Measurements from ENCODE around the gene SLC16A8.
"Not testable (repeated sequence)": the region's sequence is repeated elsewhere in the genome, so short reads cannot be mapped to it uniquely, and the experiment has no call there.

The SLC16A8 gene, protein sequence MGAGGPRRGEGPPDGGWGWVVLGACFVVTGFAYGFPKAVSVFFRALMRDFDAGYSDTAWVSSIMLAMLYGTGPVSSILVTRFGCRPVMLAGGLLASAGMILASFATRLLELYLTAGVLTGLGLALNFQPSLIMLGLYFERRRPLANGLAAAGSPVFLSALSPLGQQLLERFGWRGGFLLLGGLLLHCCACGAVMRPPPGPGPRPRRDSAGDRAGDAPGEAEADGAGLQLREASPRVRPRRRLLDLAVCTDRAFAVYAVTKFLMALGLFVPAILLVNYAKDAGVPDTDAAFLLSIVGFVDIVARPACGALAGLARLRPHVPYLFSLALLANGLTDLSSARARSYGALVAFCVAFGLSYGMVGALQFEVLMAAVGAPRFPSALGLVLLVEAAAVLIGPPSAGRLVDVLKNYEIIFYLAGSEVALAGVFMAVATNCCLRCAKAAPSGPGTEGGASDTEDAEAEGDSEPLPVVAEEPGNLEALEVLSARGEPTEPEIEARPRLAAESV

DNA sequence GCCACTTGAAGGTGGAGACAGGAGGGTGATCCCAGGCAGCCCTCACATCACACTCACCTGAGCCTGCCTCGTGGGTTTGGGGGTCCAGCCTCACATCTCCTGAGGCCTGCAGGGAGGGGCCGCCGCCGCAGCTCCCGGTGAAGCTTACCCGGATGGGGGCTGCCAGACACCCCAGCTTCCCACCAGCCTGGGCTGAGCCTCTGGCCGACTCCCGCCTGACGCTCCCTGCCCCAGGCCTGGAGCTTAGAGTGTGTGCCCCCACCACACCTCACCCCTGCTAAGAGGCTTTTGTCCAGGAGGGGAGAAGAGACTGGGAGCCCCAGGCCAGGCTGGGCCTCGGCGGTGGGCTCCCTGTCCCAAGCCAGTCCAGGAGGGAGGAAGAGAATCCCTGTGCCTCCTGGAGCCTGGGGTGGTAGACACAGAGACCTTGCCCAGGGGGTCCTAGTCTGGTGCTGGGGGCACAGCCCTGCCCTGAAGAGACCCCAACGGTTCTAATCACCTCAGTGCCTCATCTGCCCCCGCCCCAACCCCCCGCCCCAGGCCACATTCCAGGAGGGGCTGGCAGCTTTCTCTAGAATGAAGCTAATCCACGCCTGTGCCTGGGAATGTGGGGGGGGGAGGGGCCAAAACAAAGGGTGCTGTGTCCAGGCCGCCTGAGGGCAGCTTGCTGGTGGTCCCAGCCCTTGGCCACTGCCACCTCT is at the start of gene SLC16A8:
TSS of gene SLC16A8 (minus strand) at position 254 of the 701 bp plus-strand sequence. CDS start 1,311 bp downstream, outside the sequence.
- DNase-seq (ENCODE audit: low read depth in 3 of 3) = no peak

DNA sequence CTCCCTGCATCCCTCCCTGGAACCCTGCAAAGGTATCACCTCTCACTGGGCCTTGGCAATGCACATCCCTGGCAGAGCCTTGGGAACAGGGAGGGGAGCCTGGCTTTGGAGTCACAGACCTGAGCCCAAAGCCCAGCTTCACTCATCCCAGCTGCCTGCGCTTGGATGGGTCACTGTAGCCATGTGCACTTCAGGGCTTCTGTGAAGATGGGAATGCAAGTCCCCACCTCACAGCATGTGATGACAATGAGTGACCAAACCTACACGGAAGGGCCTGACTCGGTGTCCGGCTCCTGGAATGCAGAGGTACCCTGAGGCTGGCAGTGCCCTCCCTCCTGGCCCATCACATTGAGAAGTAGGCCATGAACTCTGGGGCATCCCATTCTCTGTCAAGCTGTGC is 49.3 kb upstream of the SLC16A8 start:
- DNase-seq (ENCODE audit: low read depth in 3 of 3) = no peak

DNA sequence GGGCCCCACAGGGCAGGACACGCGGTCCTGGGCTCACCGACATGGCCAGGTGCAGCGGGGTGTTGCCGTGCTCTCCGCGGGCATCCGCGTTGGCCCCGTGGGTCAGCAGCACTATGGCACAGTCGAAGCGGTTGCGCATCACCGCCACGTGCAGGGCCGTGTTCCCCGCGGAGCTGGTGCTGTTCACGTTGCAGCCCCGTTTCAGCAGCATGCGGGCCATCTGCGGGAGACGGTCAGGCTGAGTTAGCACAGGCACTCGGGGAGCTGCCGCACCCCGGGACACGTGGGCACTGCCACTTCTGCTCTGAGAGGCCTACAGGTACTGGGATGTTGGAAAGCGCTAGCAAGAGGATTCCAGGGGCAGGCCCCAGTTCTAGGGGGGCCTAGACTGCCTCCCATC is 48.8 kb upstream of the SLC16A8 start:
- DNase-seq (ENCODE audit: low read depth in 3 of 3) = no peak

DNA sequence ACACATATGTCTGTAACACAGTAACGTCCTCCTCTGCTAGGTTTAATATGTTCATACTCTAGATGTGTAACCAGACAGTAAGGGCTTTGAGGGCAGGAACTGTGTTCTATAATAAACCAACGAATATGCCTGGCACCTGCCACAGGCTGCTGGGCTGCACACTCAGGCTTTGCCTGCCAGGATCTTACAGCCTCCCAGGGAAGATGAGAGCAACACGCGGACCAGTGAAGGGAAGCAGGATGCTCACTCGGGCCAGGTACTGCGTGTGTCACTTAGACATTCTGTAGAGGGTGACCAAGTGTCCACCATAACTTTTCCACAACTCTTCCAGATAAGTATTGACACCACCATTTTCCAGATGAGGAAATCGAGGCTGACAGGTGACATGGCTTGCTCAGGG is 48.2 kb upstream of the SLC16A8 start:
- DNase-seq (ENCODE audit: low read depth in 3 of 3) = no peak

DNA sequence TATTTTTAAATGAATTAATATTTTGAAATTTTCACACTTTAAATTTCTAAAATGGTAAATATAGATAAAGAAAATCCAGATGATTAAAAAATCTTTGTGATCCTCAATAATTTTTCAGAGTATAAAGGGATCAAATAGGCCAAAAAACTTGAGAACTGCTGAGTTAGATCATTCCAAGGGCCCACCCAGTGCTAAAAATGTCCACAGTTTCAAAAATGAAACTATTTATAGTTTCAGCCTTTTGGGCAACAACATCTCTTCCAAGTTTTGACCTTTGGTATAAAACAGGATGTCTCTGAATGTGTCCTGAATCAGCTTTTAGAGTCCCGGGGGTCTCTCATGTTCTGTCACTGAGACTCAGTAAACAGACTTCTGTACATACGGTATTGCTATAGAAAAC is 47.4 kb upstream of the SLC16A8 start:
- no peak for DNase-seq (ENCODE audit: low read depth in 3 of 3)

DNA sequence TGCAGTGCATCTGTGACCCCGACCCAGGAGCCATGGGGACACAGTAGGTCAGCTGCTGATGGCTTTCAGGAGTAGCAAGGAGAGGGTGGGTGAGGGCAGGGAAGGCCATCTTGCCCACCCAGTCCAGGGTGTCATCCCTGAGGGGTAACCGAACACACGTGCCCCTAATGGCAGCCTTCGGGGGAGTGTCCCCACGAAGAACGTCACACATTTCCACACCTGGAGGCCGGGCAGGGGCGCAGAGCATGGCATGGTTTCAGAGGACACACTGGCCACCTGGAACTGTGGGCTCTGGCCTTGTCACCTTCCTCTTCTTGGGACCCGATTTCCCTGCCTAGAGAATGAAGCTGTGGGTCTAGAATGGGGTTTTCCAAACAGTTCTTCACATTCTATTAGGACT is 45.9 kb upstream of the SLC16A8 start:
- no peak for DNase-seq (ENCODE audit: low read depth in 3 of 3)

DNA sequence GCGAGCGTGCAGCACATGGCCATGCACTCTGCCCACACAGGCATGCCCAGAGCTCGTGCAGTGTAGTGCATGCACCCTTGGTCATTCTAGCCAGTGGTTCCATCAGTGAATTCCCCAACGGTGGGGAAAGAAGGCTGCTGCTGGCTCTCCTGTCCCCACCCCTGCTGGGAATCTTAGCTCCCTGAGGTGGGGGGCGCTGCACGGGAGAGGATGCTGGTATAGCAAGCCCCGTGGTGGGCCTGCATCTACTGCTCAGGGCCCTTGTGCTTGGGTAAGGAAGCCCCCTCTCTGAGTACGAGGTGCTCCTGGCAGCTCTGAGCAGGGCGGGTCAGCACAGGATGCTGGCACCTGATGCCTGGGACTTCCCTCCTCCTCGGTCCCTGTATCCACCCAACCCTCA is 45.0 kb upstream of the SLC16A8 start:
- DNase-seq (ENCODE audit: low read depth in 3 of 3) = no peak

DNA sequence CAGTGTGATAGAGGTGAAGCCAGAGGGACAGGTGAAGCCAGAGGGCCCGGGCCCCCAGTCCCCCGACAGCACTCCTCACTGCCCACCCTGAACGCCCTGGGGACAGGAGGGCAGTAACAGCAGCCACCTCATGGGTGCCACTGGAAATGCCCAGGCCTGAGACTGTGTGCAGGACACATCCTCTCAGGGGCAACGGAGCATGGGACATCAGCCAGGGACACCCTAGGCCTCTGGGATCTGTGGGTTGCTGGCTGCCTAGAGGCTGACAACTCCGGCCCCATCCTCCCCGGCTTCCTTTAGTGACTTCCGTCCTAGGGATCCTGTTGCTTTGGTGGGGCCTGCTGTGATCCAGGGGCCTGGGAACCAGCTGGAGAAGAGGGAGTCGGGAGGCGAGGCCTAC is 43.9 kb upstream of the SLC16A8 start:
- DNase-seq (ENCODE audit: low read depth in 3 of 3) = no peak

DNA sequence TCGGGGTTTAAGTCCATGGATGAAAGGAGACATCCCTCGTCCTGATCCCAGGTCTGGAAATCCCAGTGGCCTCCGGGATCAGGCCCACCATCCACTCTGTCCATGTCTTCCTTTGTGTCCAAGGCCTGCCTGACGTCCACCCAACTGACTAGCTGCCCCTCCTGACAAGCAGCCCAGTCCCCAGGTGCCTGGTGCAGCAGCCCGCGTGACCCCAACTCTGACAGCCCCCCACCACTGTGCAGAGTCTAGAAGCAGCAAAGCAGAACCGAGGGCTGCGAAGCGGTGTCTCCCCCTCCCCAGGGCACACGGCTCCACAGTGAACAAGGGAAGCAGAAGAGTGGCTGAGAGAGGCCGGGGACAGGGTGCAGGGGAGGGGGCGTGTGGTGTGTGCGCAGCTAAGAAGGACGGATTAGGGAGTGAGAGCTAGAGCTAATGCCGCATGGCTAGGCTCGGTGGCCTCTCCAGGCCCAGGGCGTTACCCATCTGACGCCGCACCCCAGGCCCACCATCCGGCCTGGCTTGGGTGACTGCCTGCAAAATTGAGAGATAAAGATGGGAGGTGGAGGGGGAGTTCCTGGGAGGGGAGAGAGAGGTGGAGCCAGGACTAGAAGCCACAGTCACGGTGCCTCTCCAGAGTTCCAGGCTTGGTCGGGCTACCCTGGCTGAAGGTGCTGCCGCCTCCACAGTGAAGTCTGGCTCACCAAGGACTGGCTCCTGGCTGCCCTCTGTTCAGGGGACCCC is 43.1 kb upstream of the SLC16A8 start:
- DNase-seq (ENCODE audit: low read depth in 3 of 3) = no peak

DNA sequence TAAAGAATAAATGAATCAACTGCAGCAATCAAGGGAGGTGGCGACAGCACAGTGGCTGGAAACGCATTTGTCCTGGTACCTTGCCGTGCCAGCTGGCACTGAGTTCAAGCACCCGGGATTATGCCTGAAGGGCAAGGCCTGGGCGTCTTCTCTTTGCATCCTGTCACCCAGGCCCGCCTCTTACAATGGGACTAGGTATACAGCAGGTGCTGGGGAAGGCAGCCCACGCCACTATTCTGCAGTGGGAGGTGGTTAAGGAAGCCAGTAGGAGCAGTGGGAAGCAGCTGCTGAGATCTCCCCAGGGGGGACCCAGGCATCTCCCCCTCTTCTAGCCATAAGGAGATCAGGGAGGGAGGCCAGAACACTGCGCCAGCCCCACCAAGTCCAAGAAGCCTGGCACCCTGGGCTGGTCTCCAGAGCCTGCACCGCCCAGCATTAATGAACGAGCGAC is 41.8 kb upstream of the SLC16A8 start:
- DNase-seq (ENCODE audit: low read depth in 3 of 3) = no peak

DNA sequence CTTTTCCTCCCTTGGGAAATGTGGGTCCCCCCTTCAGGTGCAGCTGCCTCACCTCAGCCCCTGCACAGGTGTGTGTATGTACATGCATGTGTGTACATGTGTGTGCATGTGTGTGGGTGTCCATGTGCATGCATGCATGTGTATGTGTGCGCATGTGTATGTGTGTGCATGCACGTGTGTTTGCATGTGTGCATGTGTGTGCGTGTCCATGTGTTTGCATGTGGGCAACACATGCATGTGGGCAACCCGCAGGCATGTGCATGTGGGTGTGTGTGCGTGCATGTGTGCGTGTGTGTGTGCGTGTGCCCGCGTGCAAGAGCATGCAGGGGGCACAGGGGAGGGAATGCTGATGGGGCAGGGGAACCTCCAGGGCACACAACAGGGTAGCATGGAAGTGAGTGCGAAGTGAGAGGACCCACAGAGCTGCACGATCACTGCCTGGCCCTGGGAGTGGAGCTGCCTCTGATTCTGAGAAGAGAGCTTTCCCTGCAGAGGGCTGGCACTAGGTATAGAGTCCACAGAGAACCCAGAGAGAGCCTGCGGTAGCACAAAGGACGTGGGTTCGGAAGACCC is 41.1 kb upstream of the SLC16A8 start:
- DNase-seq (ENCODE audit: low read depth in 3 of 3) = no peak

DNA sequence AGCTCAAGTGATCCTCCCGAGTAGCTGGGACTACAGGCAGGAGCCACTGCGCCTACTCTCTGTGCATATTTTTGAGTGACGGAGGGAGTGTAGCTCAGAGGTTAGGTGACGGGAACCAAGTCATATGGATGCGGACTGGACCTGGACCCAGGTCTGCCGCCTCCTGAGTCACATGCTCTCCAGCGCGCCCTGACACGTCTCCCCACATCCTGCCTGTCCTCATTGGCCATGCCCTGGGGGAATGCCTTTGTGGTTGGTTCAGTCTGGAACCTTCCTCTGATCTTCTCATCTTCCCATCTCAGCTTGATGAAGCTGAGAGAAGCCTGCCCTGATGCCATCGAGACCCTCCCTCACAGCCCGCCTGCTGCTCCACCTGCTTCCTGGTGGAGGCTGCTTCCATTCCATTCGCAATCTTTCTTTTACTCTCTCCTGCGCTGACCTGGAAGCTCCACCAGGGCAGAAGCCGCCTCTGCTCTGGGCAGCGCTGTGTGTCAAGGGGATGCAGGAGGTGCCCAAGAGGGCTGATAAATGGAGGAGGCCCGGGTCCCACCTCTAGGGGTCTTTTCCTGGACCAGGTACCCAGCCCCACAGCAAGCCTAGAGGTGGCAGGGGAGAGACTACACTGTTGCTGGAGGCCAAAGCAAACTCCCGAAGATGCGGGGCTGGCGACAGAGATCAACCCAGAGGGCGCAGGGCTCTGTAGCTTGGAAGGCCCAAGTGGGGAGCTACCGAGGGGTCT is 40.4 kb upstream of the SLC16A8 start:
- DNase-seq (ENCODE audit: low read depth in 3 of 3) = no peak

DNA sequence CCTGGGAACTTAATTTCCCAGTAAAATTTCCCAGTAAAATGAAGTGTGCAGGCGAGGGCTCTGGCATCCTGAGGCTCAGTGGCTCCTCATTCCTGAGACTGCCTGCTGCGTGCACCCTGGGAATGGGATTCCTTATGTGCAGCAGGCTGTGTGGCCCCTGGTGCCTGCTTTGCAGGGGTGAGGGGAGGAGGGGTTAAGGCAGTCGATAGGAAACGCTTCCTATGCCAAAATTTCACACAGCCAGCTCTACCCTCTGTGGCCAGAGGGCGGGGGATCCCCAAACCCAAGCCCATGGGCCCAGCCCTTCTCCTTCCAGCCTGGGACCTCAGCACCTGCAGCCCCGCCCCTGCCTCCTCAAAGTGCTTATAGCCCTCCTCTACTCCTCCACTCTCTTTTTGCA is 38.6 kb upstream of the SLC16A8 start:
- DNase-seq (ENCODE audit: low read depth in 3 of 3) = no peak

DNA sequence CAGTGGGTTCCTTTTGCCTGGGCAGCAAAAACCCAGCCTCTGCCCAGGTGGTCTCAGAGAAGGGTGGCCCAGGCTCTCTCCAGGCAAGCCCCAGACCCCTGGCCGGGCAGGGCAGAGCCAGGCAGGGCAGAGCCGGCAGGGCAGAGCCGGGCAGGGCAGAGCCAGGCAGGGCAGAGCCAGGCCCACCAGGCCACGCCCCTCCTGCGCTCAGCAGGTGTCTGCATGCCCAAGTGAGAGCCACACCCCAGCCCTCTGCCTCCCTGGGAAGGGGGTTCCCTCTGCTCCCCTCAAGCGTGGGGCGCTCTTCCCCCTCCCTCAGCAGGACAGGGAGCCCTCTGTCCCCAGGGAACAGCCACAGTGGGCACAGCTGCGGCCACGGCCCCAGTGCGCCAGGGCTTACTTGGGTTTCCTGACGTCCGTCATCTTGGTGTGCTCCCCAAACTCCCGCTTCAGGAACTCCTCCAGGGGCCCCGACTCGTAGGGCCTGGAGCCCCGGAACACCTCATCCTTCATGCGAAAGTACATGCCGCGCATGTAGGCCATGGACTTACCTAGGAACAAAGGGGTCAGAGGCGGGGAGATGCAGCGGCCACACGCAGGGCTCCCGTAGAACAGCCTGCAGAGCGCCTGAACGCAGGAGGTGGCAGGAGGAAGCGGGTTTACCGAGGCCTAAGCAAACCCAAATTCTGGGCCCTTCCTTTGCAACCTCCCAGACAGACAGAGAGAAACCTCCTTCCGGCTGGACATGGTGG is 36.6 kb upstream of the SLC16A8 start:
- DNase-seq (ENCODE audit: low read depth in 3 of 3) = no peak

DNA sequence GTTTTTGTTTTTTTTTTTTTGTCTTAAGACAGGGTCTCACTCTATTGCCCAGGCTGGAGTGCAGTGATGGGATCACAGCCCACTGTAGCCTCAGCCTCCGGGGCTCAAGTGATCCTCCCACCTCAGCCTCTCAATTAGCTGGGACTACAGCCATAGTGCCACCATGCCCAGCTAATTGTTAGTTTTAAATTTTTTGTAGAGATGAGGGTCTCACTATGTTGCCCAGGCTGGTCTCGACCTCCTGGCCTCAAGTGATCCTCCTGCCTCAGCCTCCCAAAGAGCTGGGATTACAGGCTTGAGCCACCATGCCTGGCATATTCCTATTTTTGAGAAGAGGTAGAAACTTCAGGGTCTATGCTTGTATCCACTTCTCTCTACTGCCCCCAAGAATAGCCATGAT is 34.8 kb upstream of the SLC16A8 start:
- not testable (repeated sequence) for DNase-seq (ENCODE audit: low read depth in 3 of 3)

DNA sequence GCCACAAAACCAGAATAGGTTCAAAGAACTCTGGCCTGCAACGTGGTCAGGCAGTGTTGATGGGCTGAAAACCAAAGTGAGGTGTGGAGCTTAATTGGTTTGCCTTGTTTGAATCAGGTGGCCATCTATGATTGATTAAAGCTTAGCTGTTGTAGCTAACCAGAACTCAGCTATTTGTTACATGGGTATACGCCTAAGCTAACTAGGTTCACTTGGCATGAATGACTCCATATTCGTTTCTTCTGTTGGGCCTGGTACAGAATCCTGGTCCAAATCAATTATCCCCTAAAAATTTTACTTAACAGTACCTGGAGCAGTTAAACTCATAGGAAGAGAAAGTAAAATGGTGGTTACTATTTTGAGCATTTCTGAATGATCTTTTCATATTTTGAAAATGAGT is 34.2 kb upstream of the SLC16A8 start:
- no peak for DNase-seq (ENCODE audit: low read depth in 3 of 3)

DNA sequence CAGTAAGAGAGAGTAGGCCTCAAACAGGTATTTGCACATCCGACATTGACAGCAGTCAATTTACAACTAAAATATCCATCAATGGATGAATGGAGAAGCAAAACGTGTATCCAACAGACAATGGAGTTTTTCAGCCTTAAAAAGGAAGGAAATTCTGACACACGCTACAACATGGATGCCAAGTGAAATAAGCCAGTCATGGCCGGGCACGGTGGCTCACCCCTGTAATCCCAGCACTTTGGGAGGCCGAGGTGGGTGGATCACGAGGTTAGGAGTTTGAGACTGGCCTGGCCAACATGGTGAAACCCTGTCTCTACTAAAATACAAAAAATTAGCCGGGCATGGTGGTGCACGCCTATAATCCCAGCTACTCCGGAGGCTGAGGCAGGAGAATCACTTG is 33.6 kb upstream of the SLC16A8 start:
- DNase-seq (ENCODE audit: low read depth in 3 of 3) = not testable (repeated sequence)

DNA sequence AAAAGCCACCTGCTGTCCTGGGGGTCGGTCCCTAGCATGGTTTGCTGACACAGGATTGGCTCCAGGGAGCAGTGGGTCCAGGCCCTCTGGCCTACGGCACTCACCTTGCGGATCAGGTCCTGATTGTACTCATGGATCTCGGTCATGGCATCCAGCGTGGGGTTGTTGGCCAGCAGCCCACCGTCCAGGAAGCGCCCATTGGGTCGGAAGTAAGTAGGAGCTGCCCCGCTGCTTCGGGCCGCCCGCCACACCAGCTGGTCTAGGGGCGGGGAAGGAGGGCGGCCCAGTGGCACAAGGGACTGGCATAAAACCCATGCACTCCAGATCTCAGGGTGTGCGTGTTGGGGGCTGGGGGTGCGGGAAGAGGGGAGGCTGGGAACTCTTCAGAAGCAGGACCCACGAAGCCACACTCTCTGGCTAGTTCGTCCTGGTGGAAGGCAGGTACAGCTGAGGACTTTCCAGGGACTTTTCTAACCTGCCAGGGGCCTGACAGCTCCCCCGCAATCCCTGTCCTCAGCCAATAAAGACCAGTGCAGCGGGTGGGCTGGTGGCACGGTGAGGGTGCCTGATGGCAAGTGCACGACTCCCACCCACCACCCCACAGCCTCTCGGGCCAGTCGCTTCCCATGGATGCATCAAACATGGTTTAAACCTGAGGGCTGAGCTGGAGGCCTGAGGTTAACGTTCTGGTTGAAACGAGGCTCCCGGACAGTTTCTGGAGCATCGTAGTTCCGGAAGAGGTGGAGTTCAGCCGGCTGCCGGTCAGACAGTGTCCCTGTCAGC is 31.6 kb upstream of the SLC16A8 start:
- DNase-seq (ENCODE audit: low read depth in 3 of 3) = no peak

DNA sequence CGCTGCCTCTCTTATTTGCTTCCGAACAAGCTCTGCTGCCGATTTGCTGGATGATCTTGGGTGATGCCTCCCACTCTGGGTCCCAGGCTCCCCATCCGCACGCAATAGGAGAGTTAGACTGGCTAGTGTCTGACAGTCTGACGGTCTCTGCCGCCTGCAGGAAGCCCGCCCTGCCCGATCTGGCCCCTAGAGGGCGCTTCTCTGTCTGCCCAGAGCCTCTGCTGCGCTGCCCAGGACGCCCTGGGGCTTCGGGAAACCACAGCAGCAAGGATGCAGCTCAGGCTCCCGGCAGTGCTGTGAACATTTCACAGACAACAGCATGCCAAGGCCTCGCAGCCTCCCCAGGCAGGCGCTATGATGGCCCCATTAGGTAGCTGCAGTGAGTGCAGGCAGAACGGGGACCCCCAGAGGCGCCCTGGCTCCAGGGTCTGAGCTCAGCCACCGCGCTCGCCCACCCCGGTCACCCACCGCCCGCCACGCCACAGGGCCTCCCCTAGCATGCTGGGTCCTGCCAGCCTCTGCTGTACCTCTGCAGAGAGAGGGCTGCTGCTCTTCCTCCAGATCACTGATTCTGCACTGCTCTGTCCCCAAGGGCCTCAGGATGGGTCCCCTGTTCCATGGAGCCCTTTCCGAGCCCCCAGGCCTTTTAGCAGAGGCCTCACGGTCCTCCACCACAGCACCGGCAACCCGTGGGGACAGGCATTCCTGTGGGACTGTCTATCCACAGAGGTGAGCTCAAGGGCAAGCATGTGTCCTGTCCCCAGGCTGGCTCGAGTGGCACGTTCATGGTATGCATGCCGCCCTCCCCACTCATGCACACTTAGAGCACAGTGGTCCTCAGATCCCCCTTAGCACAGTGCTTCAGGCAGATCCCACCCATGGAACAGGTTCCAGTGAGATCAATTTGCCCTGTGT is 30.8 kb upstream of the SLC16A8 start:
- peak; percentile 50 to 62 (median 57) for DNase-seq (ENCODE audit: low read depth in 3 of 3)

Measured in stimulated activated CD4-positive, alpha-beta T cell treated with anti-CD3 and anti-CD28 coated beads, TNF-alpha, amount 100 ng/mL, for 4 hours (primary cell).